ENCODE data around the gene ZNF740. TPM values are rescaled to one million over a fixed set of nuclear protein-coding genes. Genes with fewer than 3 reads are reported as not detected.
A peak's percentile ranks its signal among the peaks of the same experiment; 100 is the strongest.
"Not testable (repeated sequence)": the region's sequence is repeated elsewhere in the genome, so short reads cannot be mapped to it uniquely, and the experiment has no call there.

The ZNF740 gene
- total RNA-seq, 1 experiment from 2014 or later = 65.8 TPM

GRCh38 chr12:53173085-53173715 is 7.3 kb upstream of the ZNF740 start:
- H4K20me1 ChIP-seq (ENCODE audit: insufficient read depth) = no peaks in the 10 kb centered on the region
- no peak for TF ChIP-seq EZH2 (IDR thresholded peaks at IDR 0.05; ENCODE audit: low read depth)
- TF ChIP-seq, protein P1, sequence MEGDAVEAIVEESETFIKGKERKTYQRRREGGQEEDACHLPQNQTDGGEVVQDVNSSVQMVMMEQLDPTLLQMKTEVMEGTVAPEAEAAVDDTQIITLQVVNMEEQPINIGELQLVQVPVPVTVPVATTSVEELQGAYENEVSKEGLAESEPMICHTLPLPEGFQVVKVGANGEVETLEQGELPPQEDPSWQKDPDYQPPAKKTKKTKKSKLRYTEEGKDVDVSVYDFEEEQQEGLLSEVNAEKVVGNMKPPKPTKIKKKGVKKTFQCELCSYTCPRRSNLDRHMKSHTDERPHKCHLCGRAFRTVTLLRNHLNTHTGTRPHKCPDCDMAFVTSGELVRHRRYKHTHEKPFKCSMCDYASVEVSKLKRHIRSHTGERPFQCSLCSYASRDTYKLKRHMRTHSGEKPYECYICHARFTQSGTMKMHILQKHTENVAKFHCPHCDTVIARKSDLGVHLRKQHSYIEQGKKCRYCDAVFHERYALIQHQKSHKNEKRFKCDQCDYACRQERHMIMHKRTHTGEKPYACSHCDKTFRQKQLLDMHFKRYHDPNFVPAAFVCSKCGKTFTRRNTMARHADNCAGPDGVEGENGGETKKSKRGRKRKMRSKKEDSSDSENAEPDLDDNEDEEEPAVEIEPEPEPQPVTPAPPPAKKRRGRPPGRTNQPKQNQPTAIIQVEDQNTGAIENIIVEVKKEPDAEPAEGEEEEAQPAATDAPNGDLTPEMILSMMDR (conservative IDR thresholded peaks at IDR 0.05) = no peak
- H3K4me2 ChIP-seq = no peak overlapping the region
- H3K9me3 ChIP-seq (ENCODE audit: insufficient read depth, low read depth) = no peaks in the 10 kb centered on the region
- H3K4me1 ChIP-seq (replicated peaks; ENCODE audit: insufficient read depth) = peaks cover 14% of the 10 kb centered on the region
- ChIA-PET CTCF (interaction anchor here (1.2 kb wide), 1 partner anchor 74 kb away, joined by 3 read pairs; no protein-coding TSS in a partner anchor), POLR2A (ENCODE audit: unreplicated experiment) (interaction anchor here (0.6 kb wide), 1 partner anchor 28 kb away, joined by 6 read pairs; no protein-coding TSS in a partner anchor)
- no peak overlapping the region for H2AFZ ChIP-seq
- H3K27me3 ChIP-seq (ENCODE audit: insufficient read depth, low read depth) = no peaks in the 10 kb centered on the region
- BruUV-seq (replicated peaks) = no TSS peak
- peaks cover 18% of the 10 kb centered on the region; the same call in 1 of the 2 replicates for H3F3A ChIP-seq (ENCODE audit: insufficient read depth, low read depth)
- intact Hi-C loops (cut with micrococcal nuclease; ENCODE audit: unreplicated experiment) = loop anchor here (10.0 kb wide), 1 partner anchor 108 kb away; no protein-coding TSS in a partner anchor
- no peak overlapping the region for H3K27ac ChIP-seq
- no peaks in the 10 kb centered on the region for H3K79me2 ChIP-seq (ENCODE audit: low read depth)
- no peak for DNase-seq
- no peaks in the 10 kb centered on the region for H3K36me3 ChIP-seq (ENCODE audit: low read depth)
- H3K9me2 ChIP-seq (ENCODE audit: insufficient read depth) = no peaks in the 10 kb centered on the region
- no peak overlapping the region for H3K4me3 ChIP-seq

- peaks cover 26% of the 10 kb centered on the region for H3K4me1 ChIP-seq (replicated peaks; ENCODE audit: insufficient read depth)
- CTCF ChIA-PET = no interaction called here
- H3K79me2 ChIP-seq (ENCODE audit: low read depth) = peaks cover 10% of the 10 kb centered on the region; the same call in 1 of the 2 replicates
- no peaks in the 10 kb centered on the region for H3K27me3 ChIP-seq (ENCODE audit: insufficient read depth, low read depth)
- H3K27ac ChIP-seq = no peak overlapping the region
- peak; percentile 21 to 63 for DNase-seq
- H4K20me1 ChIP-seq (ENCODE audit: insufficient read depth) = no peaks in the 10 kb centered on the region
- no peaks in the 10 kb centered on the region for H3K9me2 ChIP-seq (ENCODE audit: insufficient read depth)
- no peak overlapping the region for H2AFZ ChIP-seq
- H3K4me3 ChIP-seq = no peak overlapping the region
- intact Hi-C loops (cut with micrococcal nuclease; ENCODE audit: unreplicated experiment) = loop anchor here (1.0 to 10.0 kb wide), 2 partner anchors 110 to 112 kb away; no protein-coding TSS in a partner anchor
- H3K36me3 ChIP-seq (ENCODE audit: low read depth) = no peaks in the 10 kb centered on the region
- POLR2A ChIA-PET (ENCODE audit: unreplicated experiment) = no interaction called here
- BruUV-seq (replicated peaks) = no TSS peak
- peak overlapping the region; percentile 25; the same call in 1 of the 2 replicates for H3K4me2 ChIP-seq
- TF ChIP-seq, protein P1 (conservative IDR thresholded peaks at IDR 0.05) = peak; percentile 42; the same call in 1 of the 2 replicates
- no peak for TF ChIP-seq EZH2 (IDR thresholded peaks at IDR 0.05; ENCODE audit: low read depth)
- peaks cover 27% of the 10 kb centered on the region for H3F3A ChIP-seq (ENCODE audit: insufficient read depth, low read depth)
- H3K9me3 ChIP-seq (ENCODE audit: insufficient read depth, low read depth) = no peaks in the 10 kb centered on the region
Measured at GRCh38 chr12:53174881-53175491, 5.5 kb upstream of the ZNF740 start.

GRCh38 chr12:53176750-53177149 is 3.8 kb upstream of the ZNF740 start:
- no peaks in the 10 kb centered on the region for H3K27me3 ChIP-seq (ENCODE audit: insufficient read depth, low read depth)
- H3K4me2 ChIP-seq = no peak overlapping the region
- no TSS peak for BruUV-seq (replicated peaks)
- peaks cover 16% of the 10 kb centered on the region for H3K79me2 ChIP-seq (ENCODE audit: low read depth)
- H3K4me1 ChIP-seq (replicated peaks; ENCODE audit: insufficient read depth) = peaks cover 30% of the 10 kb centered on the region
- no peaks in the 10 kb centered on the region for H3K9me3 ChIP-seq (ENCODE audit: insufficient read depth, low read depth)
- POLR2A ChIA-PET (ENCODE audit: unreplicated experiment) = interaction anchor here (0.7 kb wide), 1 partner anchor 68 kb away, joined by 5 read pairs; no protein-coding TSS in a partner anchor
- CTCF ChIA-PET = no interaction called here
- no peak overlapping the region for H3K4me3 ChIP-seq
- H3K9me2 ChIP-seq (ENCODE audit: insufficient read depth) = no peaks in the 10 kb centered on the region
- TF ChIP-seq EZH2 (IDR thresholded peaks at IDR 0.05; ENCODE audit: low read depth) = no peak
- TF ChIP-seq, protein P1 (conservative IDR thresholded peaks at IDR 0.05) = no peak
- H3F3A ChIP-seq (ENCODE audit: insufficient read depth, low read depth) = peaks cover 39% of the 10 kb centered on the region
- DNase-seq = no peak
- intact Hi-C loops (cut with micrococcal nuclease; ENCODE audit: unreplicated experiment) = loop anchor here (10.0 kb wide), 1 partner anchor 112 kb away; no protein-coding TSS in a partner anchor
- H3K36me3 ChIP-seq (ENCODE audit: low read depth) = peaks cover 2% of the 10 kb centered on the region
- H4K20me1 ChIP-seq (ENCODE audit: insufficient read depth) = peaks cover under 1% of the 10 kb centered on the region; the same call in 1 of the 2 replicates
- no peak overlapping the region for H2AFZ ChIP-seq
- H3K27ac ChIP-seq = no peak overlapping the region

DNA sequence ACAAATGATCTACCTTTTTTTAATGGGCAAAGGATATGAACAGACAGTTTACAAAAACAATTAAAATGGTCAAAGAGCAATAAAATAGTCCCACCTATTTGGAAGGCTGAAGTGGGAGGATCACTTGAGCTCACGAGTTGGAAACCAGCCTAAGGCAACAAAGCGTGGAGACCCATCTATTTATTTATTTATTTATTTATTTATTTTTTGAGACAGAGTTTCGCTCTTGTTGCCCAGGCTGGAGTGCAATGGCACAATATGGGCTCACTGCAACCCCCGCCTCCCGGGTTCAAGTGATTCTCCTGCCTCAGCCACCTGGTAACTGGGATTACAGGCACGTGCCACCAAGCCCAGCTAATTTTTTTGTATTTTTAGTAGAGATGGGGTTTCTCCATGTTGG is 3.1 kb upstream of the ZNF740 start:
- H3K4me3 ChIP-seq; BruUV-seq (replicated peaks); H3K4me2 ChIP-seq; H3K27me3 ChIP-seq (ENCODE audit: insufficient read depth, low read depth); H3K27ac ChIP-seq; H3K9me2 ChIP-seq (ENCODE audit: insufficient read depth); DNase-seq; H3K9me3 ChIP-seq (ENCODE audit: insufficient read depth, low read depth); CTCF ChIA-PET; H2AFZ ChIP-seq; H4K20me1 ChIP-seq (ENCODE audit: insufficient read depth); H3K36me3 ChIP-seq (ENCODE audit: low read depth): not testable (repeated sequence)
- Histone ChIP-seq H3K4me1 (replicated peaks; ENCODE audit: insufficient read depth) (peaks cover 37% of the 10 kb centered on the region), H3F3A (ENCODE audit: insufficient read depth, low read depth) (peaks cover 45% of the 10 kb centered on the region), H3K79me2 (ENCODE audit: low read depth) (peaks cover 23% of the 10 kb centered on the region)
- POLR2A ChIA-PET (ENCODE audit: unreplicated experiment) = interaction anchor here (0.7 kb wide), 1 partner anchor 67 kb away, joined by 5 read pairs; no protein-coding TSS in a partner anchor
- intact Hi-C loops (cut with micrococcal nuclease; ENCODE audit: unreplicated experiment) = loop anchor here (10.0 kb wide), 1 partner anchor 113 kb away; no protein-coding TSS in a partner anchor

DNA sequence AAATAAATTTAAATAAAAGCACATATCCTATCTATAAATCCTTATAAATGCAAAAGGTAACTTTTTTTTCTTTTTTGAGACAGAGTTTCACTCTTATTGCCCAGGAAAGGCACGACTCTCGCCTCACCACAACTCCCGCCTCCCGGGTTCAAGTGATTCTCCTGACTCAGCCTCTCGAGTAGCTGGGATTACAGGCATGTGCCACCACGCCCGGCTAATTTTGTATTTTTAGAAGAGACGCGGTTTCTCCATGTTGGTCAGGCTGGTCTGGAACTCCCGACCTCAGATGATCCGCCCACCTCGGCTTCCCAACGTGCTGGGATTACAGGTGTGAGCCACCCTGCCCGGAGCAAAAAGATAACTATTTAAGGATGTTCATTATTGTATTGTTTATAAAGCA is 1.7 kb upstream of the ZNF740 start:
- H3K9me2 ChIP-seq (ENCODE audit: insufficient read depth); H3K9me3 ChIP-seq (ENCODE audit: insufficient read depth, low read depth); BruUV-seq (replicated peaks); CTCF ChIA-PET; H3K4me3 ChIP-seq; H2AFZ ChIP-seq; POLR2A ChIA-PET (ENCODE audit: unreplicated experiment); H3K27me3 ChIP-seq (ENCODE audit: insufficient read depth, low read depth); H3K27ac ChIP-seq; DNase-seq: not testable (repeated sequence)
- peak overlapping the region; percentile 96; the same call in 1 of the 2 replicates for H3K4me2 ChIP-seq
- peaks cover 36% of the 10 kb centered on the region for H3K79me2 ChIP-seq (ENCODE audit: low read depth)
- H4K20me1 ChIP-seq (ENCODE audit: insufficient read depth) = peaks cover 21% of the 10 kb centered on the region
- H3K4me1 ChIP-seq (replicated peaks; ENCODE audit: insufficient read depth) = peaks cover 43% of the 10 kb centered on the region
- H3K36me3 ChIP-seq (ENCODE audit: low read depth) = peaks cover 22% of the 10 kb centered on the region
- intact Hi-C loops (cut with micrococcal nuclease; ENCODE audit: unreplicated experiment) = loop anchor here (10.0 kb wide), 1 partner anchor 114 kb away; no protein-coding TSS in a partner anchor
- peaks cover 48% of the 10 kb centered on the region for H3F3A ChIP-seq (ENCODE audit: insufficient read depth, low read depth)

All from PC-9 (cell line).